OCI-LY1 (cell line): ENCODE measurements around the gene SH3BP4.

Experiments used
- H2AFZ ChIP-seq: fragments of 200-600 bp; sonication (generic), shearing (Covaris generic); 2 replicates; pipeline ENCODE4 v1.6.0; 2014; ENCODE audit warnings: antibody characterized with exemption, mild to moderate bottlenecking, low read length
- H3F3A ChIP-seq: fragments of 200-600 bp; sonication (generic), shearing (Covaris generic); 2 replicates; pipeline ENCODE4 v1.6.0; 2014; ENCODE audit warnings: mild to moderate bottlenecking, antibody characterized with exemption, low read length, moderate library complexity; ENCODE audit not compliant: insufficient read depth
- H3K27ac ChIP-seq: fragments of 200-600 bp; sonication (generic); 2 replicates; pipeline ENCODE4 v1.5.1; 2014; ENCODE audit warnings: low read length, mixed run types, mild to moderate bottlenecking, low read depth; ENCODE audit not compliant: poor library complexity, severe bottlenecking
- H3K27me3 ChIP-seq: fragments of 200-600 bp; sonication (generic); 2 replicates; pipeline ENCODE4 v1.6.0; 2014; ENCODE audit warnings: antibody characterized with exemption, mild to moderate bottlenecking, low read length, moderate library complexity; ENCODE audit not compliant: insufficient read depth
- H3K36me3 ChIP-seq: fragments of 200-600 bp; sonication (generic); 2 replicates; pipeline ENCODE4 v1.6.1; 2014; ENCODE audit warnings: mild to moderate bottlenecking, antibody characterized with exemption, low read length, moderate library complexity, mixed read lengths; ENCODE audit not compliant: insufficient read depth
- H3K4me1 ChIP-seq: fragments of 200-600 bp; sonication (generic); 2 replicates; pipeline ENCODE4 v1.5.1; 2014; ENCODE audit warnings: mild to moderate bottlenecking, low read length, moderate library complexity; ENCODE audit not compliant: insufficient read depth, severe bottlenecking
- H3K4me2 ChIP-seq: fragments of 200-600 bp; sonication (generic), shearing (Covaris generic); 2 replicates; pipeline ENCODE4 v1.6.1; 2014; ENCODE audit warnings: low read length
- H3K4me3 ChIP-seq: fragments of 200-600 bp; sonication (generic); 2 replicates; pipeline ENCODE4 v1.5.1; 2014; ENCODE audit warnings: low read length, low read depth, mild to moderate bottlenecking, mixed read lengths; ENCODE audit not compliant: poor library complexity, severe bottlenecking
- H3K79me2 ChIP-seq: fragments of 200-600 bp; shearing (Covaris generic); 2 replicates; pipeline ENCODE4 v1.6.1; 2016; ENCODE audit warnings: mixed run types, low read length, mixed read lengths; ENCODE audit not compliant: insufficient read depth
- H3K9ac ChIP-seq: fragments of 200-600 bp; sonication (generic), shearing (Covaris generic); 2 replicates; pipeline ENCODE4 v1.6.1; 2014; ENCODE audit warnings: mild to moderate bottlenecking, low read length, mixed read lengths
- H3K9me2 ChIP-seq: fragments of 200-600 bp; sonication (generic), shearing (Covaris generic); 2 replicates; pipeline ENCODE4 v1.6.1; 2014; ENCODE audit warnings: low read depth, mild to moderate bottlenecking, low read length, mixed read lengths
- H3K9me3 ChIP-seq: fragments of 200-600 bp; shearing (Covaris generic); 2 replicates; pipeline ENCODE4 v1.6.1; 2014; ENCODE audit warnings: low read length, mixed read lengths
- H4K20me1 ChIP-seq: fragments of 200-600 bp; sonication (generic), shearing (Covaris generic); 2 replicates; pipeline ENCODE4 v1.6.0; 2016; ENCODE audit warnings: mild to moderate bottlenecking, low read length; ENCODE audit not compliant: insufficient read depth
- EZH2 ChIP-seq: fragments of 200-600 bp; sonication (generic), shearing (Covaris generic); IDR thresholded peaks from 2 replicates; pipeline ENCODE4 v1.8.0; 2017; ENCODE audit warnings: borderline replicate concordance, mixed run types, mild to moderate bottlenecking, antibody characterized with exemption, low read length, moderate library complexity, mixed read lengths
- TF ChIP-seq, protein P1 (sequence below): fragments of 200-600 bp; sonication (generic), shearing (Covaris generic); IDR thresholded peaks from 2 replicates; pipeline ENCODE4 v1.5.1; 2017; ENCODE audit warnings: mild to moderate bottlenecking, antibody characterized with exemption, low read length, moderate library complexity, mixed read lengths

SH3BP4 gene

DNA sequence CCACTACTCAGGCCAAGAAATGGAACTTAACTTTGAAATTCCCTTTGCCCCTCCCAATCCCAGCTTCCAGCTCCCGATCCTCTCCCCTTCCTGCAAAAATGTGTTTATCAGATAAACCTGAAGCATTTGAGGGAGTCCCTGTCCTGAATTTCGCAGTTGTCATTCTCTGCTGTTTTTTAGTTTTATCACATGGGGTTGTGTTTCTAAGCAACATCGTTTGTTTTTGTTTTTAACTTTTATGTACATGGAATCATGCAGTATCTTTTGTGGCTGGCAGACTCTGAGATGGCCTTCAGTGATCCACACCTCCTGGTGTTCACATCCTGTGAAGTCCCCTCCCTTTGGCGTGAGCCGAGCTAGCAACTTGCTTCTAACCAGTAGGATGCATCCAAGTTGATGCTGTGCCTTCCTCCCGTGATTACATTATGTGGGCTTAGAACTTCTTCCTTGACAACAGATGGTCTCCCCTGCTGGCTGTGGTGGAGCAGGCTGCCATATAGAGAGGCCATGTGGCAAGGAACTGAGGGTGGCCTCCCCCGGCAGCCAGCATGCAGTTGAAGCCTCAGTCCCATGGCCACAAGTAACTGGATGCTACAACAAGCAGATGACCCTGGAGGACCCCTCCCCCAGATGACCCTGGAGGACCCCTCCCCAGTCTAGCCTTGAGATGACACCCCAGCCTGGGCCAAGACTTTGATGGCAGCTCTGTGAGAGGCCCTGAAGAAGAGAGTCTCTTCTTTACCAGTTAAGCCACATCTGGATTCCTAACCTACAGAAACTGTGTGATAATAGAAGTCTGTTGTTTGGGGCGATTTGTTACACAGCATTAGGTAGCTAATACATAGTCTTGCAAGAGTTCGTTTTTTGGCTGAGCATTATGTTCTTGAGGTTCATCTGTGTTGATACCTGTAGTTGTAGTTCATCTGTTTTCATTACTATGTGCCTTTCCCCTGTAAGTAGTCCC, 27.7 kb downstream of the SH3BP4 start:
- Histone ChIP-seq H3K27ac (no peak overlapping the region), H3K4me2 (no peak overlapping the region), H3K9ac (no peak overlapping the region), H3F3A (no peaks in the 10 kb centered on the region), H3K9me3 (no peaks in the 10 kb centered on the region), H3K4me1 (no peaks in the 10 kb centered on the region), H2AFZ (no peak overlapping the region), H3K4me3 (no peak overlapping the region), H3K9me2 (no peaks in the 10 kb centered on the region), H3K36me3 (no peaks in the 10 kb centered on the region), H3K27me3 (no peaks in the 10 kb centered on the region; the same call in 1 of the 2 replicates), H4K20me1 (no peaks in the 10 kb centered on the region), H3K79me2 (no peaks in the 10 kb centered on the region)
- TF ChIP-seq, protein P1, sequence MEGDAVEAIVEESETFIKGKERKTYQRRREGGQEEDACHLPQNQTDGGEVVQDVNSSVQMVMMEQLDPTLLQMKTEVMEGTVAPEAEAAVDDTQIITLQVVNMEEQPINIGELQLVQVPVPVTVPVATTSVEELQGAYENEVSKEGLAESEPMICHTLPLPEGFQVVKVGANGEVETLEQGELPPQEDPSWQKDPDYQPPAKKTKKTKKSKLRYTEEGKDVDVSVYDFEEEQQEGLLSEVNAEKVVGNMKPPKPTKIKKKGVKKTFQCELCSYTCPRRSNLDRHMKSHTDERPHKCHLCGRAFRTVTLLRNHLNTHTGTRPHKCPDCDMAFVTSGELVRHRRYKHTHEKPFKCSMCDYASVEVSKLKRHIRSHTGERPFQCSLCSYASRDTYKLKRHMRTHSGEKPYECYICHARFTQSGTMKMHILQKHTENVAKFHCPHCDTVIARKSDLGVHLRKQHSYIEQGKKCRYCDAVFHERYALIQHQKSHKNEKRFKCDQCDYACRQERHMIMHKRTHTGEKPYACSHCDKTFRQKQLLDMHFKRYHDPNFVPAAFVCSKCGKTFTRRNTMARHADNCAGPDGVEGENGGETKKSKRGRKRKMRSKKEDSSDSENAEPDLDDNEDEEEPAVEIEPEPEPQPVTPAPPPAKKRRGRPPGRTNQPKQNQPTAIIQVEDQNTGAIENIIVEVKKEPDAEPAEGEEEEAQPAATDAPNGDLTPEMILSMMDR = no peak
- no peak for TF ChIP-seq EZH2

DNA sequence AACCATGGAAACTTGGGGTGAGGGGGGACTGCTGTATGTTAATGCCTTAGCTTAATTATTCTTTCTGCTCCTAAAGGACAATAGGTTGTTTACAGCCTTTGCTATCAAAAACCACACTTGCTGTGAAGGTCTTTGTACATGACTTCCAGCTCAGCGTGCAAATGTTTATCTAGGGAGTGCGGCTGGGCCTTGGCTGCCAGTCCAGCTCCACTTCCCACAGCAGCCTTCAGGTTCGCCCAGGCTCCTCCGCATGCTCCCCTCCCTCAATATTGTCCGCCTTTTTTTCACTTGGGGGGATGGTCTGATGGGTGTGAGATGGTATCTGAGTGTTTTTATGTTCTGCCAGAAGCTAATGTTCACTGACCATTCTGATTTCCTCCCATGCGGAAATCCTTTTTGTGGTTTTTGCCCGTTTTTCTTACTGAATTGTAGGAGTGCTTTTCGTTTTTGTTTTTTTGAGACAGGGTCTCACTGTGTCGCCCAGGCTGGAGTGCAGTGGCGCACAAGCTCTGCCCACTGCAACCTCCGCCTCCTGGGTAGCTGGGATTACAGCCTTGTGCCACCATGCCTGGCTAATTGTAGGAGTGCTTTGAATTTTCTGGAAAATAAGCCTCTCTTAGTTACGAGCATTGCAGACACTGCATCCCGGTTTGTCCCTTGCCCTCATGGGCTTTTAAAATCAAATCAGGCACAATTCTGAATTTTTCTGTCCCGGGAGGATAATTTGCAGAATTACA, 28.8 kb downstream of the SH3BP4 start:
- Histone ChIP-seq H3K9me3 (no peaks in the 10 kb centered on the region), H3K36me3 (no peaks in the 10 kb centered on the region), H3K4me2 (no peak overlapping the region), H3K4me1 (no peaks in the 10 kb centered on the region), H4K20me1 (no peaks in the 10 kb centered on the region), H3K27me3 (peaks cover 6% of the 10 kb centered on the region; the same call in 1 of the 2 replicates), H2AFZ (no peak overlapping the region), H3K9me2 (no peaks in the 10 kb centered on the region), H3K27ac (no peak overlapping the region), H3K4me3 (no peak overlapping the region), H3K79me2 (no peaks in the 10 kb centered on the region), H3K9ac (no peak overlapping the region), H3F3A (no peaks in the 10 kb centered on the region)
- TF ChIP-seq, protein P1 = no peak
- TF ChIP-seq EZH2 = no peak

DNA sequence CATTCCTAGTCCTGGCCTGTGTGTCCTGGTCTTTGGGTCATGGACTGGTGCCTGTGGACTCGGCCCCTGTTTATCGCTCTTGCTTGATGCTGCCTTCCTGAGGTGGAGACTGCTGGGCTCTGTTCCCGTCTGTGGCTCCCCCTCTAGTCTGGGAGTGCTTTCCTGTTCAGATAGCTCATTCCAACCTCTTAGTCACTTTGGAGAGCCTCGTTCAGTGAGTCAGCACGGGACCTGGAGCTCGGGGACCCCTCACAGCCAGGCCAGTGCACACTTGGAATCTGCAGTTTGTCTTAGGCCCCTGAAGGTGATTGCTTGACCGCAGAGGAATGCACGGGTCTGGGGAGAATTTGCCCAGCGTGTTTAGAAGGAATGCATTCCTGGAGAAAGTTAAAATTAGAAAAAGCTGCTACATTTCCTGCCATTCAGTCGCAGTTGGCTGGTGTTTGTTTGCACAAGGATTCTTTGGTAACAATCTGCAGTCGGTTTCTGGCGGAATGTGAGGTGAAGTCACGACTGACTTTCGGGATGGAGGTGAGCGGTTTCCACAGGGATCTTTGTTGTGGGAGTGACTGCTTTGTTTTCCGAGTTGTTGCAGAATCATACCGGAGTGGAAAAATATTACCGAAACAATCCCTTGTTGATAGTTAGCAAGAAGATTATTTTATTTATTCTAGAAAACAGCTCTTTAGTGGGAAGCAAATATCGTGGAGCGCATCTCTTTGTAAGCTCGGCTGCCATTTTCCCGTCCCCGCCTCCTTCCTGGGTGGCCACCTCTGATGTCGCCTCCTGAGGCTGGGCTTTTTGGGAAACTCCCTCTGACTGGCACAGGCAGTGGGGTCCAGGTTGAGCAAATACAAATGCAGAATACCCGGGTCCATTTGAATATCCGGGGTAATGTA, 29.6 kb downstream of the SH3BP4 start:
- Histone ChIP-seq H3F3A (no peaks in the 10 kb centered on the region), H2AFZ (no peak overlapping the region), H4K20me1 (no peaks in the 10 kb centered on the region), H3K4me2 (no peak overlapping the region), H3K27me3 (peaks cover 6% of the 10 kb centered on the region; the same call in 1 of the 2 replicates), H3K79me2 (no peaks in the 10 kb centered on the region), H3K9ac (no peak overlapping the region), H3K27ac (no peak overlapping the region), H3K9me2 (no peaks in the 10 kb centered on the region), H3K4me1 (no peaks in the 10 kb centered on the region), H3K36me3 (no peaks in the 10 kb centered on the region), H3K4me3 (no peak overlapping the region), H3K9me3 (no peaks in the 10 kb centered on the region)
- TF ChIP-seq EZH2 = no peak
- TF ChIP-seq, protein P1 = no peak
